Trophoblast cell (in vitro differentiated cells and primary cell): ENCODE results near the gene KANSL1.
A peak's percentile ranks its signal among the peaks of the same experiment; 100 is the strongest.

Experiments used
- DNase-seq, 2 donors: peaks; one replicate each; pipeline ENCODE4 v3.0.0-alpha.2; 2016
- H2AFZ ChIP-seq: 2 replicates; pipeline ENCODE4 v1.6.1; 2013; ENCODE audit warnings: low read length, moderate library complexity, mild to moderate bottlenecking; ENCODE audit not compliant: insufficient read depth, poor library complexity
- H2AK5ac ChIP-seq: 2 replicates; pipeline ENCODE4 v1.6.1; 2013; ENCODE audit warnings: mild to moderate bottlenecking, low read length
- H2BK120ac ChIP-seq: 2 replicates; pipeline ENCODE4 v1.6.1; 2013; ENCODE audit warnings: low read length, mild to moderate bottlenecking, moderate library complexity; ENCODE audit not compliant: insufficient read depth, poor library complexity
- H2BK12ac ChIP-seq: 2 replicates; pipeline ENCODE4 v1.6.1; 2013; ENCODE audit warnings: mild to moderate bottlenecking, low read length, moderate library complexity
- H2BK5ac ChIP-seq: 2 replicates; pipeline ENCODE4 v1.6.1; 2013; ENCODE audit warnings: low read length, low read depth, moderate library complexity, mild to moderate bottlenecking; ENCODE audit not compliant: poor library complexity
- H3K14ac ChIP-seq: 2 replicates; pipeline ENCODE4 v1.6.1; 2013; ENCODE audit warnings: mild to moderate bottlenecking, low read length
- H3K18ac ChIP-seq: 2 replicates; pipeline ENCODE4 v1.6.1; 2013; ENCODE audit warnings: mild to moderate bottlenecking, low read length
- H3K23ac ChIP-seq: 2 replicates; pipeline ENCODE4 v1.6.1; 2013; ENCODE audit warnings: low read length
- H3K27ac ChIP-seq: 2 replicates; pipeline ENCODE4 v1.5.1; 2013; ENCODE audit warnings: low read depth, mild to moderate bottlenecking, inconsistent platforms, low read length, moderate library complexity
- H3K27me3 ChIP-seq: 2 replicates; pipeline ENCODE4 v1.6.1; 2013; ENCODE audit warnings: inconsistent platforms, mild to moderate bottlenecking, low read length, moderate library complexity; ENCODE audit not compliant: insufficient read depth
- H3K36me3 ChIP-seq, 2 experiments: 1 replicate in 1 of 2; 2 replicates in 1 of 2; pipeline ENCODE4 v1.6.1; 2013; ENCODE audit warnings: low read length in 2 of 2, mild to moderate bottlenecking in 2 of 2, moderate library complexity in 1 of 2; ENCODE audit not compliant: insufficient read depth in 2 of 2, control insufficient read depth in 1 of 2
- H3K4ac ChIP-seq: 2 replicates; pipeline ENCODE4 v1.6.1; 2013; ENCODE audit warnings: low read depth, mild to moderate bottlenecking, low read length, moderate library complexity
- H3K4me1 ChIP-seq, 2 experiments: 1 replicate in 1 of 2; 2 replicates in 1 of 2; pipeline ENCODE4 v1.6.1; 2013; ENCODE audit warnings: low read length in 2 of 2, mild to moderate bottlenecking in 2 of 2, moderate library complexity in 1 of 2; ENCODE audit not compliant: insufficient read depth in 2 of 2, control insufficient read depth in 1 of 2
- H3K4me2 ChIP-seq: 2 replicates; pipeline ENCODE4 v1.6.1; 2013; ENCODE audit warnings: inconsistent platforms, mild to moderate bottlenecking, low read length, moderate library complexity
- H3K4me3 ChIP-seq: 2 replicates; pipeline ENCODE4 v1.5.1; 2013; ENCODE audit warnings: mild to moderate bottlenecking, low read depth, low read length, inconsistent platforms
- H3K79me1 ChIP-seq: one replicate; pipeline ENCODE4 v1.6.1; 2013; ENCODE audit warnings: low read length
- H3K79me2 ChIP-seq: 2 replicates; pipeline ENCODE4 v1.6.1; 2013; ENCODE audit warnings: low read length, mild to moderate bottlenecking; ENCODE audit not compliant: control insufficient read depth, insufficient read depth, poor library complexity
- H3K9ac ChIP-seq: 2 replicates; pipeline ENCODE4 v1.6.1; 2013; ENCODE audit warnings: mild to moderate bottlenecking, low read length
- H3K9me3 ChIP-seq: 2 replicates; pipeline ENCODE4 v1.6.1; 2013; ENCODE audit warnings: low read depth, mild to moderate bottlenecking, control low read depth, inconsistent platforms, low read length; ENCODE audit not compliant: insufficient read depth
- H4K12ac ChIP-seq: 2 replicates; pipeline ENCODE4 v1.6.1; 2013; ENCODE audit warnings: low read depth, mild to moderate bottlenecking, low read length, moderate library complexity
- H4K8ac ChIP-seq: 2 replicates; pipeline ENCODE4 v1.6.1; 2013; ENCODE audit warnings: low read depth, mild to moderate bottlenecking, low read length, moderate library complexity
- H4K91ac ChIP-seq: one replicate; pipeline ENCODE4 v1.6.1; 2013; ENCODE audit warnings: low read depth, mild to moderate bottlenecking, low read length, moderate library complexity
- WGBS: extraction: QIAGEN DNeasy Blood & Tissue Kit; methylation state at CpG from one replicate; pipeline ENCODE4 v1.1.7; 2013; ENCODE audit warnings: missing lambda C conversion rate; ENCODE audit not compliant: insufficient read length, insufficient coverage; ENCODE audit errors: extremely low coverage; 5-methylcytosine and 5-hydroxymethylcytosine counted together

The KANSL1 gene

DNA sequence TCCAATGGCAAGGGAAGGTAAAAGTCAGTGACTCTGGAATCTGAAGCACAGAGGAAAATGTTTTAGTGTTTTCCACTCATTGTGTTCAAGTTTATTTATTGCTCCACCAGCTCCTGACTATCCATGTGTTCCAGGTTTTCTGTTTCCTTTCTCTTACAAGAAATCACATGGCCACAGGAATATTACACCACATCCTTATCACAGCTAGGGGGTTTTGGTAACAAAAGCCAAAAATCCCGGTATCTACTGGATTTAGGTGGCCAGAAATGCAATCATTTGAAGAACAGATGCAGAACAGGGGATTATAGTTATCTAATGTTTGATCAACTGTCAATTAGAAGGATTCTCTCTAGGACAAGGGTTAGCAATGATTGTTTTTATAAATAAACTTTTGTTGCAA lies 146.3 kb downstream of the KANSL1 start:
- no peak overlapping the region for H3K23ac ChIP-seq
- no peak overlapping the region for H4K8ac ChIP-seq
- H3K4me3 ChIP-seq, result no peak overlapping the region
- H2AFZ ChIP-seq, result no peak overlapping the region
- no peak overlapping the region for H2BK5ac ChIP-seq
- no peak overlapping the region for H3K27ac ChIP-seq
- peaks cover 22 to 34% of the 10 kb centered on the region in 2 experiments for H3K36me3 ChIP-seq
- no peak for DNase-seq
- no peak overlapping the region for H3K9ac ChIP-seq
- H3K79me1 ChIP-seq, result no peaks in the 10 kb centered on the region
- H2AK5ac ChIP-seq, result no peak overlapping the region
- no peaks in the 10 kb centered on the region for H3K27me3 ChIP-seq
- no peak overlapping the region for H2BK12ac ChIP-seq
- no peak overlapping the region for H3K18ac ChIP-seq
- H2BK120ac ChIP-seq, result no peak overlapping the region
- H3K4me1 ChIP-seq, result peaks cover 0 to 8% of the 10 kb centered on the region in 2 experiments
- no peaks in the 10 kb centered on the region for H3K9me3 ChIP-seq
- no peaks in the 10 kb centered on the region for H3K79me2 ChIP-seq
- no peak overlapping the region for H3K4me2 ChIP-seq
- no peak overlapping the region for H3K14ac ChIP-seq
- H4K12ac ChIP-seq, result no peak overlapping the region
- no peak overlapping the region for H3K4ac ChIP-seq
- H4K91ac ChIP-seq, result no peak overlapping the region
- no CpG with 5 or more reads among the region's 1 CpG for WGBS

DNA sequence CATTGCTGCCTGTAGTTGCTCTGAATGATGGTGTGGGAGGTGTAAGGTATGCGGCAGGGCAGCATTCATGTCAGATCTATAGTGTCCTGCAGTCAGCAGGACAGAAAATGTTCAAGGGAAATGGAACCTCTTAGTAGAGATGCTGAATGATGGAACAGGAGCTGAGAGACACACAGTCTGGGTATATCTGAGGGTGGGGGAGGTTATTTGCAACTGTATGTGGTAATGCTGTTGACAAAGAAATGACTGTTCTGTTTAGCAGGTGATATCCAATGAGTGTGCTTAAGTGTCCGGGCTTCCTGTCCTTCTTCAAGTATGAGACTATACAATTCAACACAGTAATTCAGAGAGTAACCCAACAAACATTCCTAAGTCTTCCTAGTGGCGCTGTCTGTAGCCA lies 147.6 kb downstream of the KANSL1 start:
- no peak overlapping the region for H3K4me3 ChIP-seq
- DNase-seq, result peak in 1 of 2 donors; percentile 11
- no peaks in the 10 kb centered on the region for H3K79me1 ChIP-seq
- no peak overlapping the region for H3K18ac ChIP-seq
- no peak overlapping the region for H2AFZ ChIP-seq
- H3K27me3 ChIP-seq, result no peaks in the 10 kb centered on the region
- no peak overlapping the region for H3K4ac ChIP-seq
- peak overlapping the region; percentile 24 for H3K4me2 ChIP-seq
- no peak overlapping the region for H4K12ac ChIP-seq
- WGBS, result no CpG with 5 or more reads among the region's 3 CpGs
- H3K36me3 ChIP-seq, result peaks cover 22 to 33% of the 10 kb centered on the region in 2 experiments
- H2BK5ac ChIP-seq, result no peak overlapping the region
- H2BK12ac ChIP-seq, result no peak overlapping the region
- H3K79me2 ChIP-seq, result no peaks in the 10 kb centered on the region
- H4K8ac ChIP-seq, result no peak overlapping the region
- H3K23ac ChIP-seq, result no peak overlapping the region
- no peak overlapping the region for H3K9ac ChIP-seq
- no peak overlapping the region for H3K27ac ChIP-seq
- H3K14ac ChIP-seq, result no peak overlapping the region
- no peaks in the 10 kb centered on the region for H3K9me3 ChIP-seq
- H2BK120ac ChIP-seq, result no peak overlapping the region
- H2AK5ac ChIP-seq, result no peak overlapping the region
- no peak overlapping the region for H4K91ac ChIP-seq
- H3K4me1 ChIP-seq, result peaks cover 0 to 8% of the 10 kb centered on the region in 2 experiments

GRCh38 chr17:46044989-46045388 lies 148.2 kb downstream of the KANSL1 start:
- Histone ChIP-seq H2AK5ac (no peak overlapping the region), H3K14ac (no peak overlapping the region), H3K18ac (no peak overlapping the region), H2BK12ac (no peak overlapping the region), H4K12ac (no peak overlapping the region), H3K9ac (peak overlapping the region; percentile 69), H4K91ac (no peak overlapping the region), H3K4me1 (peaks cover 0 to 8% of the 10 kb centered on the region in 2 experiments), H4K8ac (no peak overlapping the region), H2BK5ac (no peak overlapping the region), H3K23ac (no peak overlapping the region), H3K4me3 (no peak overlapping the region), H3K79me1 (no peaks in the 10 kb centered on the region), H3K27ac (no peak overlapping the region), H2AFZ (no peak overlapping the region), H2BK120ac (no peak overlapping the region), H3K36me3 (peaks cover 17 to 28% of the 10 kb centered on the region in 2 experiments), H3K79me2 (no peaks in the 10 kb centered on the region), H3K4me2 (no peak overlapping the region), H3K4ac (no peak overlapping the region), H3K9me3 (no peaks in the 10 kb centered on the region), H3K27me3 (no peaks in the 10 kb centered on the region)
- no peak for DNase-seq
- WGBS, result no CpG with 5 or more reads among the region's 2 CpGs

DNA sequence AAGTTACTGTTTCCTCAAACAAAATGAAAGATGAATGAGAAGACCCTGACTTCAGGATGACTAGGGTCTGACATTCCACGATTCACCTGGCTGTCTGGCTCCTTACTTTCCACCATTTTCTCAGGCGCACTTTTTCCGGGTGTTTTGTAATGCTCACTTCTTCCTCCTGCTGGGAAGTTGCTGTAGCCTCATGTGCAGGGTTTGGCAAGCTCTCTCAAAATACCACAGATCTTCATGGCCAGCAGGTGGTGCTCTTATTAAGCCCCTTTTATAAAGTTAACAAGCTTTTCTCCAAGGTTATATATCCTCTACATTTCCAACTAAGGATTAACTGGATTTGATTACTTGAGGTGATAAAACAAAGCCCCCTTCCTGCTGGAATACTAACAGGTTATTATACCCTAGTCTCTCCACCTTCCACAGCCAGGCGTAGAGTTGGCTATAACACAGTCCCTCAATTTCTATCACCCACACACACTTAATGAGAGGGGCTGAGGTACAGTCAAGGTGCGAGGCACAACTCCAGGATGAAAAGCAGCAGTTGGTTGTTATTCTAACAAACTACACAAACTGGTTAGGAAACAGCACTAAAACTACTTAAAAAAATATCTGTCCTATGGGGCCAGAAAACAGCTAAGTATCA lies 148.8 kb downstream of the KANSL1 start:
- Histone ChIP-seq H3K14ac (no peak overlapping the region), H3K79me2 (no peaks in the 10 kb centered on the region), H3K27me3 (no peaks in the 10 kb centered on the region), H3K27ac (no peak overlapping the region), H3K4me2 (no peak overlapping the region), H2AFZ (no peak overlapping the region), H3K4me1 (peaks cover 0 to 8% of the 10 kb centered on the region in 2 experiments), H3K18ac (no peak overlapping the region), H2BK12ac (no peak overlapping the region), H2BK5ac (no peak overlapping the region), H4K12ac (no peak overlapping the region), H3K4me3 (no peak overlapping the region), H3K23ac (no peak overlapping the region), H4K8ac (no peak overlapping the region), H3K9me3 (no peaks in the 10 kb centered on the region), H4K91ac (no peak overlapping the region), H3K4ac (no peak overlapping the region), H2BK120ac (no peak overlapping the region), H3K9ac (no peak overlapping the region), H2AK5ac (no peak overlapping the region), H3K79me1 (no peaks in the 10 kb centered on the region), H3K36me3 (peaks cover 16 to 27% of the 10 kb centered on the region in 2 experiments)
- WGBS, result no CpG with 5 or more reads among the region's 5 CpGs
- peak; percentile 68 to 82 for DNase-seq
